Thyroid gland (tissue), 4 donors: Measurements from ENCODE around the gene LACTB. TPM values are rescaled to one million over a fixed set of nuclear protein-coding genes. Genes with fewer than 3 reads are reported as not detected.

Experiments used
- DNase-seq, 2 donors: peaks; one replicate each; pipeline ENCODE4 v3.0.0-alpha.2; 2019
- H3K27ac ChIP-seq, 3 donors: fragments of 200-600 bp; sonication (generic); 1 replicate in 2 of 3; 2 replicates in 1 of 3; pipeline ENCODE4 v1.5.1; 2016 to 2019; ENCODE audit warnings: mild to moderate bottlenecking in 1 of 3, moderate library complexity in 1 of 3
- H3K27me3 ChIP-seq: fragments of 200-600 bp; sonication (generic); one replicate; pipeline ENCODE4 v1.5.1; 2019
- H3K36me3 ChIP-seq, 2 donors: fragments of 200-600 bp; sonication (generic); one replicate each; pipeline ENCODE4 v1.5.1; 2016 to 2019
- H3K4me1 ChIP-seq, 2 donors: fragments of 200-600 bp; sonication (generic); one replicate each; pipeline ENCODE4 v1.5.1; 2017 to 2019
- H3K4me3 ChIP-seq, 3 donors: fragments of 200-600 bp; sonication (generic); replicated peaks in 1 of 3; 1 replicate in 2 of 3; 2 replicates in 1 of 3; pipeline ENCODE4 v1.5.1; 2016; ENCODE audit warnings: mild to moderate bottlenecking in 1 of 3
- H3K9me3 ChIP-seq: fragments of 200-600 bp; sonication (generic); one replicate; pipeline ENCODE4 v1.5.1; 2017
- POLR2A ChIP-seq, 2 donors: fragments of 450-650 bp; IDR thresholded peaks; one replicate each; pipeline ENCODE4 v1.6.1; 2017; ENCODE audit warnings: antibody characterized with exemption in 2 of 2, mild to moderate bottlenecking in 2 of 2, moderate library complexity in 1 of 2
- WGBS, 2 donors: methylation state at CpG; one replicate each; pipeline ENCODE4 v1.1.5; 2017; 5-methylcytosine and 5-hydroxymethylcytosine counted together
- intact Hi-C: fragments of 100-400 bp; cut with DNase I; formaldehyde crosslinking; loops from one replicate; pipeline ENCODE4 v1.15.1; 2023
- total RNA-seq, 4 donors: library from RNA; depleted of rRNA; stranded (reverse); fragments of >200 nt; gene quantifications; one replicate each; pipeline ENCODE4 v1.2.3, GENCODE V29; 2016
- TF ChIP-seq, protein P1 (sequence below), 6 experiments: fragments of 200-600 bp in 3 of 6; fragments of 450-650 bp in 3 of 6; sonication (generic) in 3 of 6; IDR thresholded peaks; one replicate each; pipeline ENCODE4 v1.5.1; 2016 to 2019; ENCODE audit warnings: antibody characterized with exemption in 6 of 6, mild to moderate bottlenecking in 2 of 6, inconsistent platforms in 1 of 6, moderate library complexity in 1 of 6

LACTB gene
- total RNA-seq, 4 donors from 2014 or later: 8.9 to 25.9 (median 12.1) TPM

- H3K9me3 ChIP-seq: no peaks in the 10 kb centered on the region
- no peaks in the 10 kb centered on the region for H3K4me1 ChIP-seq
- no peaks in the 10 kb centered on the region for H3K36me3 ChIP-seq
- no peak overlapping the region for H3K4me3 ChIP-seq
- 96 to 100% methylated on average over 3 of the region's 3 CpGs for WGBS, 2 donors
- no peak overlapping the region for H3K27ac ChIP-seq
- intact Hi-C loops: no loop called here
- DNase-seq: no peak
- H3K27me3 ChIP-seq: no peaks in the 10 kb centered on the region
- TF ChIP-seq, protein P1, sequence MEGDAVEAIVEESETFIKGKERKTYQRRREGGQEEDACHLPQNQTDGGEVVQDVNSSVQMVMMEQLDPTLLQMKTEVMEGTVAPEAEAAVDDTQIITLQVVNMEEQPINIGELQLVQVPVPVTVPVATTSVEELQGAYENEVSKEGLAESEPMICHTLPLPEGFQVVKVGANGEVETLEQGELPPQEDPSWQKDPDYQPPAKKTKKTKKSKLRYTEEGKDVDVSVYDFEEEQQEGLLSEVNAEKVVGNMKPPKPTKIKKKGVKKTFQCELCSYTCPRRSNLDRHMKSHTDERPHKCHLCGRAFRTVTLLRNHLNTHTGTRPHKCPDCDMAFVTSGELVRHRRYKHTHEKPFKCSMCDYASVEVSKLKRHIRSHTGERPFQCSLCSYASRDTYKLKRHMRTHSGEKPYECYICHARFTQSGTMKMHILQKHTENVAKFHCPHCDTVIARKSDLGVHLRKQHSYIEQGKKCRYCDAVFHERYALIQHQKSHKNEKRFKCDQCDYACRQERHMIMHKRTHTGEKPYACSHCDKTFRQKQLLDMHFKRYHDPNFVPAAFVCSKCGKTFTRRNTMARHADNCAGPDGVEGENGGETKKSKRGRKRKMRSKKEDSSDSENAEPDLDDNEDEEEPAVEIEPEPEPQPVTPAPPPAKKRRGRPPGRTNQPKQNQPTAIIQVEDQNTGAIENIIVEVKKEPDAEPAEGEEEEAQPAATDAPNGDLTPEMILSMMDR (IDR thresholded peaks at IDR 0.05): no peak
- TF ChIP-seq POLR2A (IDR thresholded peaks at IDR 0.05): no peak
Measured at GRCh38 chr15:63176302-63176701, 54.6 kb downstream of the LACTB start.

DNA sequence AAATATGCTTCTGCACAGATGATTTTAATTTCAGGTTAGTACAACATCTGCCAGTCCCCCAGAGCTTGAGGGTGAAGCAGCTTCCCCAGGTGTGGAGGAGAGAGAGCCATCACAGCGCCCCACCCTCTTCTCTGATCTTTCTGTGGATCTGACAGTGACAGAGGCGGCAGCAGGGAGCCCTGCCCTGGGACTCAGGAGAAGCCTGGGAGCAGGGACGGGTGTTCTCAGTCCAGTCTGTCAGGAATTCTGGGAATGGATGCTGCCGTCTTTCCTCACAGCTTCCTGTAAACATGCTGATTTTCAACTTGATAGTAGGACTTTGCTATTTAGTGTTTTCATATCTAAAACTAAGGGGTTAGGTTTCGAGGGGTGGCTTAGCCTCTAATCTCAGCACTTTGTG, 56.4 kb downstream of the LACTB start:
- no peaks in the 10 kb centered on the region for H3K9me3 ChIP-seq
- no peak for DNase-seq
- no peak for TF ChIP-seq POLR2A (IDR thresholded peaks at IDR 0.05)
- TF ChIP-seq, protein P1 (IDR thresholded peaks at IDR 0.05): no peak
- H3K4me3 ChIP-seq: no peak overlapping the region
- H3K4me1 ChIP-seq: no peaks in the 10 kb centered on the region
- H3K27me3 ChIP-seq: no peaks in the 10 kb centered on the region
- H3K36me3 ChIP-seq: no peaks in the 10 kb centered on the region
- H3K27ac ChIP-seq: no peak overlapping the region
- WGBS, 2 donors: 53 to 57% methylated on average over 5 of the region's 5 CpGs
- intact Hi-C loops: no loop called here

- Histone ChIP-seq H3K4me1 (no peaks in the 10 kb centered on the region), H3K4me3 (no peak overlapping the region), H3K9me3 (no peaks in the 10 kb centered on the region), H3K36me3 (no peaks in the 10 kb centered on the region), H3K27ac (no peak overlapping the region), H3K27me3 (no peaks in the 10 kb centered on the region)
- DNase-seq: no peak
- TF ChIP-seq, protein P1 (IDR thresholded peaks at IDR 0.05): no peak
- no peak for TF ChIP-seq POLR2A (IDR thresholded peaks at IDR 0.05)
- 95 to 96% methylated on average over 2 of the region's 2 CpGs for WGBS, 2 donors
- intact Hi-C loops: loop anchor here (10.0 kb wide), 1 partner anchor 94 kb away; the partner anchor contains the start of gene APH1B
Measured at GRCh38 chr15:63180746-63181145, 59.1 kb downstream of the LACTB start.

DNA sequence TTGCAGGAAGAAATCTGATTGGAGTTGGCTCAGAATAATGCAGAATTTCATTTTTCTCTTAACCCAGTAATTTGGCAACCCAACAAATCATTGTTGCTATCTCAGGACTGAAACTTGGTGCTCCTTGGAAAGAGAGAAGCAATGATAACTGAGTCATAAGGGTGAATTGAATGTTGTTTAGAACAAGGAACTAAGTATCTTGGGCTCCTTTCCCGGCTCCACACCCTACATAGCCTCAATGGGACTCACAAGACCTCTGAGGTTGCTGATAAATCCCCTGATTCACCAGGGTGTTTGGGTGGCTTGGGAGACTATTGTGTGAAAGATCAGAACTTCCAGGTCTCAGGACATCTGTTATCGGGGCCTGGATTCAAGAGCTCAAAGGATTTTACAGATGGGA, 60.0 kb downstream of the LACTB start:
- Histone ChIP-seq H3K4me3 (no peak overlapping the region), H3K9me3 (no peaks in the 10 kb centered on the region), H3K36me3 (no peaks in the 10 kb centered on the region), H3K27ac (no peak overlapping the region), H3K4me1 (no peaks in the 10 kb centered on the region), H3K27me3 (no peaks in the 10 kb centered on the region)
- intact Hi-C loops: loop anchor here (10.0 kb wide), 1 partner anchor 93 kb away; the partner anchor contains the start of gene APH1B
- TF ChIP-seq POLR2A (IDR thresholded peaks at IDR 0.05): no peak
- TF ChIP-seq, protein P1 (IDR thresholded peaks at IDR 0.05): no peak
- DNase-seq: no peak
- 84 to 93% methylated on average over 2 of the region's 2 CpGs for WGBS, 2 donors

DNA sequence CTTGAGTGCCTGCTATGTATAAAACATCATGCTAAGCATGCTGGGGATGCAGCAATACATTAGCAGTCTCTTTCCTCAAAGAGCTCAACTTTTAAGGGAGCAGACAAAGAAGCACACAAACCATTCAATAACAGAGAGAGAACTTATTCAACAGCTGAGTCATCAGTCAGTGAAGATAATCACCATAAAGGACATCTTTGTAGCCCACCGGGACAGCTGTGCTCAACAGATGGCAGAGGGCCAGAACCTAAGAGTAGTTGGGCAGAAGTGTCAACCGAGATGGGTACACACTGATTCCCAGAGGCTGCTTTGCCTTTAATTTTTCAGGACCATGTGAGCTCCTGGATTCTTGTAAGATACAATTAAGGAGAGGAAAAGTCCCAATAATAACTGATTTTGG, 63.5 kb downstream of the LACTB start:
- no peak for DNase-seq
- 42 to 71% methylated on average over 2 of the region's 2 CpGs for whole genome bisulfite sequencing, 2 donors
- Histone ChIP-seq H3K36me3 (no peaks in the 10 kb centered on the region), H3K27me3 (no peaks in the 10 kb centered on the region), H3K27ac (no peak overlapping the region), H3K9me3 (no peaks in the 10 kb centered on the region), H3K4me3 (no peak overlapping the region), H3K4me1 (peaks cover 4 to 5% of the 10 kb centered on the region in 2 donors)
- intact Hi-C loops: loop anchor here (10.0 kb wide), 1 partner anchor 90 kb away; the partner anchor contains the start of gene APH1B
- no peak for TF ChIP-seq POLR2A (IDR thresholded peaks at IDR 0.05)
- TF ChIP-seq, protein P1 (IDR thresholded peaks at IDR 0.05): no peak
